Breast epithelium (tissue), 3 donors: Measurements from ENCODE around the gene SLC2A11.

Source experiments
- POLR2A ChIP-seq: fragments of 450-650 bp; IDR thresholded peaks from one replicate; pipeline ENCODE4 v1.6.1; 2016; ENCODE audit warnings: antibody characterized with exemption, mild to moderate bottlenecking, moderate library complexity
- TF ChIP-seq, protein P1 (sequence below), 3 donors: fragments of 450-650 bp; IDR thresholded peaks; one replicate each; pipeline ENCODE4 v1.5.1; 2016 to 2017; ENCODE audit warnings: antibody characterized with exemption in 3 of 3, mild to moderate bottlenecking in 3 of 3, moderate library complexity in 3 of 3

DNA sequence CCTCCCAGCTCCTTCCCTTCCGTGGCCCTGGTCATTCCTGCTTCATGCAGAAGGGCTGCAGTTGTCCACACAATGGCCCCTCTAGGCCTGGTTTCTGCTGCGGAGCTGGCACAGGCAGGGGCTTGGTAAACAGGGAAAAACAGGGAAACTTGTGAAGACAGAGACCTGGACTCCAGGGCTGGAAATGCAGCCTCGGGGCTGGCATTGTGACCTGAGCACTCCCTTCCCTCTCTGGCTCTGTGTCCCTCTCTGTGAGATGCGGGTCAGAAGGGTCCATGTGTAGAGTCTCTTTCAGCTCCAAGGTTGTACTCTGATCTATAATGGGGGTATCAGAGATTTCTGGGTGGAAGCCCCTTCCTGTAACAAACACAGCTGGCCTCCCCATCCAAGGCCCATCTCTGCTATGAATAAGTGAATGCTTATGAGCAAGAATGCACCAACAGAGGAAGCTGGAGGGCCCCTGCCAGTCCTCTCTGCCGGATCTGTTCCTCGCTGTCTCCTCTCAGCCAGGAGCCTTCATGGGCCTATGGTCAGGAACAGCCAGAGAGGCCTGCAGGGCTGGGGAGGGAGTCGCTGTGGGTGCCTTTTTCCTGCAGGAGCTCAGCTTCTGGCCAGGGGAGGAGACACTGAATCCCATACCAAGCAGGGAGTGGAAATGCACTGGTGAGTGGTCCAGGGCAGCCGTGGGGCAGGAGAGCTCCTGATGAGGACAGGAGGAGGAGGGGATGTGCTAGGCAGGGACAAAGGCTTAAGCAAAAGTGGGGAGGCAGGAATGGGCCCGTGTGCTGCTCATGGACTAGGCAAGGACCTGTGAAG, 12.2 kb upstream of the SLC2A11 start:
- TF ChIP-seq POLR2A, result no peak
- TF ChIP-seq, protein P1, sequence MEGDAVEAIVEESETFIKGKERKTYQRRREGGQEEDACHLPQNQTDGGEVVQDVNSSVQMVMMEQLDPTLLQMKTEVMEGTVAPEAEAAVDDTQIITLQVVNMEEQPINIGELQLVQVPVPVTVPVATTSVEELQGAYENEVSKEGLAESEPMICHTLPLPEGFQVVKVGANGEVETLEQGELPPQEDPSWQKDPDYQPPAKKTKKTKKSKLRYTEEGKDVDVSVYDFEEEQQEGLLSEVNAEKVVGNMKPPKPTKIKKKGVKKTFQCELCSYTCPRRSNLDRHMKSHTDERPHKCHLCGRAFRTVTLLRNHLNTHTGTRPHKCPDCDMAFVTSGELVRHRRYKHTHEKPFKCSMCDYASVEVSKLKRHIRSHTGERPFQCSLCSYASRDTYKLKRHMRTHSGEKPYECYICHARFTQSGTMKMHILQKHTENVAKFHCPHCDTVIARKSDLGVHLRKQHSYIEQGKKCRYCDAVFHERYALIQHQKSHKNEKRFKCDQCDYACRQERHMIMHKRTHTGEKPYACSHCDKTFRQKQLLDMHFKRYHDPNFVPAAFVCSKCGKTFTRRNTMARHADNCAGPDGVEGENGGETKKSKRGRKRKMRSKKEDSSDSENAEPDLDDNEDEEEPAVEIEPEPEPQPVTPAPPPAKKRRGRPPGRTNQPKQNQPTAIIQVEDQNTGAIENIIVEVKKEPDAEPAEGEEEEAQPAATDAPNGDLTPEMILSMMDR (IDR thresholded peaks at IDR 0.05), result no peak
